HG03064 (cell line): ENCODE results near the gene EPHA6.

Experiments
- ATAC-seq: cut with Tn5 transposase; IDR thresholded peaks from one replicate; pipeline ENCODE4 v1.9.1; 2021; ENCODE audit warnings: low read depth; ENCODE audit not compliant: unreplicated experiment

The EPHA6 gene

DNA sequence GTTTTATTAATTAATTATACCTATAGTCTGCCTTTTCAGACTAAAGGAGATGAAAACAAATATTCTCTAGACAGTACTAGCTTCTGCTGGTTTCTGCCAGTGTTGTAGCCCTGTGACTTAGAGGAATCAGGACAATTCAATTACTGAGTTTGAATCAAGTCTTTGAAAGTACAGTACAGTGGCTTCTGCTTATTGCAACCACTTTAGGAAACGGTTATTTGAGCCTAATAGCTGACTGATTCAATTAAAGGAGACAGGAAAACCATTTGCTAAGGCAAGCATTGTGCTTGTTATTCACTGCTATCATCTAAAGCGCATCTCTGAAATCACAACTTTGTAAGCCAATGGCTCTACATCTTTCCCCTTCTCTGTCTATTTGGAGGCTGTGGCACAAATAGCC lies 860.1 kb downstream of the EPHA6 start:
- ATAC-seq = no peak

DNA sequence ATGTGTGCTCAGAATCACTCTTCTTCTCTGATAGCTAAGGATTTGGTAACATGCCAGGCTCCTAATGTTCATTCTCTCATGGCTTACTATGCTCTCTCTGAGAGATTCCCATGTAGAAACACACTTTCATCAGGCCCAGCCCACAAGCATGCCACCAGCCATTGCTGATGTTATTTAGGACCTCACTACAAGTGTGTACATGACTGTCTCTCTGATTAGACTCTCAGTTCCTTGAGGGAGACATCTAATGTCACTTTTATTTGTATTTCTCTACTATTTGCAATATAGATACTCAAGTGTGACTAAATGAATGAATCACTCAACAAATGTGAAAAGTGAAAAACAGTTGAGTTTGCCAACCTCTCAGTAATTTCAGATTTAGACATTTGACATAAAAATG lies 865.8 kb downstream of the EPHA6 start:
- ATAC-seq = no peak

DNA sequence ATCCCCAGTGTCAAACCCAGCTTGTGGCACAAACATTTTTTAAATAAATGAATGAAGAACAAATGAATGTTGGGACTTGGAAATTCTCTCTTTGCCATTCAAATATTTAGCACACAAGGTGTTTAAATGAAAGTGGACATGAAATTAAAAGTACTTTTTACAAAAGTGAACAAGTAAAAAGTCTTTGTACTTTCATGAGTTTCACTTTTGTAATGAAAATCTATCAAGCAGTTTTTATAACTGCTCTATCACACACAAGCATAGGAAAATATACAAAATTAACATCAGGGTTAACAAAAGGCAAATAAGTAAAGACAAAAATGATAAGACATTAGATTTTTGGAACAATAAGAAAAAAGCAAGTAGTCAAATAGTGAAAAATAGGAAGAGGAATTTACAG lies 866.3 kb downstream of the EPHA6 start:
- ATAC-seq = no peak

DNA sequence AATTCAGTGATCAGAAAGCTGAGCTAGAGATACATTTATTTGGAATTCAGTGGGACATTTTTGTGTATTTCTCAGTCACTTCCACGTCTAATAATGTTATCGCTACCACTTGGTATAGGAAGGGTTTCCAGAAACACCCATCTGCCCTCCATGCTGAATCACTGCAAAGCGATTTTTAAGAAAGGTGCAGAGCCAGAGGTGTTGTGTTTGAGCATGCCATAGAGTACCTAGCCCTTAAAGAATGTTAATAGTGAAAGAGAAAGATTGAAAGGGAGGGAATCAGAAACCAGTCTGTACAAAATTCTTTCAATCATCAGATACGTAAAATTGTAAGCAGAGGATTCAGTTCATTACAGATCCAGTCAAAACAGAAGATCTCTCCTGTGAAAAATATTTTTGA lies 870.1 kb downstream of the EPHA6 start:
- no peak for ATAC-seq

DNA sequence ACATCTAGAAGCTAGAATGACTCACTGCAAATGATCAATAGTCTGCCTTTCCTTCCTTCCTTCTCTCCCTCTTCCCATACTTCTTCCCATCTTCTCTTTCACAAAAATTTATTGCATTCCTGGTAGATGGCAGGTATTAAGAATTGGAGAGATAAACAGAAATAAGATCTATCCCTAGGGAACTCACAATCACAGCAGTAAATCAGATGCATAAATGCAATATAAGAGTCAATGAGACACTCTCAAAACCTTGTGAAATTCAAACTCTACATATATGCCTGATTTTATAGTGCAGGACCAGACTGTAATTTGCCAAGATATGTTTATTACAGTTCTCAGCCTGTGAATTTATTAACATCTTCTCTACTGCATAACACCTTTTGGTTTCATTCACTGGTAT lies 871.9 kb downstream of the EPHA6 start:
- ATAC-seq = no peak

DNA sequence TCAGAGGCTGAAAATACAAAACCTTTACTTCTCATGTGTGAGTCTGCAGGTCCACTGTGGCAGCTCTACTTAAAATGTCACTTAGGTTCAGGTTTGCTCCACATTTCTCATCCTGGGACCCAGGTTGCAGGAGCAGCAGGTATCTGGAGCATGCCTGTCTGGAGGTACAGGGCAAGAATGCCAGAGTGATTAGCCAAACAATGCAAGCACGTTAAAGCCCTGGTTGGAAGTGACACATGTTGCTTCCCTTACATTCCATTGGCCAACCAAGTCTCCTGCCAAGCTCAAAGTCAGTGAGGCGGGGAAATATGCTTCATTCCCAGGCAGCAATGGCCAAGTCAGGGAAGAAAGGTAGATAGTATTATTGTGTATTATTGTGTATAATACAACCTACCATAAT lies 873.3 kb downstream of the EPHA6 start:
- ATAC-seq = no peak

DNA sequence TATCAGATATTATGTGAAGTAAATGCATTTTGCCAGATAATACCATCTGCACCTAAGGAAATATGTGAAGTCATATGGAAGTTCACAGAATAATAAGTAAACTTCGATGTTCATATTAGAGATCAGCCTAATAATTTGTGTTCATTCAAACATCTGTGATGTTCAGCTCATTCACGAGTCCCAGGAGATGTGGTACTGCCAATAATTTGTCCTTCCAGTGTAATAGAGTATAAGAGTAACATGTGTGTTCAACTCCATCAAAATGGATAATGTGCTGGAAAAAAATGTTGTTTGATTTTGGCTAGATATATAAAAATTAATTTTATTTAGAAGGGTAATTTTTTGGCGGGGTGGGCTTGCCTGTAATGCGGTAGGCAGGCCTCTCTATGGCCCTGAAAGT lies 874.7 kb downstream of the EPHA6 start:
- ATAC-seq = no peak

DNA sequence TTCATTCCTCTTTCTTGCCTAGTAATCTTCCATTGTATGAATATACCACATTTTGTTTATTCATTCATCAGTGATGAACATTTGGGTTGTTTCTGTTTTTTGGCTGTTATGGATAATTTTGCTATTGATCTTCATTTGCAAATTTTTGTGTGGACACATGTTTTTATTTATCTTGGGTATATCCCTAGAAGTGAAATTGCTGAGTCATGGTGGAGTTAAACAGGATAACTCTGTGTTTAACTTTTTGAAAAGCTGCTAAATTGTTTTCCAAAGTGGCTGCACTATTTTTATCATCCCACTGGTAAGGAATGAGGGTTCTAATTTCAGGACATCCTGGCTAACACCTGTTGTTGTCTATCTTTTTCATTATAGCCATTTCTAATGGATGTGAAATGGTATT lies 875.6 kb downstream of the EPHA6 start:
- no peak for ATAC-seq

DNA sequence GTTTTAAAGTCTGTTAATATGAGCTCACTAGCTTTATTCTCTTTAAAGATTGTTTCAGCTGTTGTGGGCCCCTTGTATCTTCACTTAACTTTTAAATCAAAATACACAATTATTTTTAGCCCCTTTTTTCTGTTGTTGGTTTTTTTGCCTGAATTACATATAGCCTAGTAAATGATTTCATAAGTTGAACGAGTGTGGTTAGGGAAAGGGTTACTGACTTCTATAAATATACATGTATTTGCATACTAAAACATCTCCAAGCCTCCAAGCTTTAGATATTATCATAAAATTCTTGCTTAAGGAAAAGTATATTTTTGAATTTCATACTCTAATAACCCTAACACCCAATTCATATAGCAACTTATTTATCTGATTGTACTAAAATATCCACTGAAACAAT lies 877.0 kb downstream of the EPHA6 start:
- ATAC-seq = no peak

DNA sequence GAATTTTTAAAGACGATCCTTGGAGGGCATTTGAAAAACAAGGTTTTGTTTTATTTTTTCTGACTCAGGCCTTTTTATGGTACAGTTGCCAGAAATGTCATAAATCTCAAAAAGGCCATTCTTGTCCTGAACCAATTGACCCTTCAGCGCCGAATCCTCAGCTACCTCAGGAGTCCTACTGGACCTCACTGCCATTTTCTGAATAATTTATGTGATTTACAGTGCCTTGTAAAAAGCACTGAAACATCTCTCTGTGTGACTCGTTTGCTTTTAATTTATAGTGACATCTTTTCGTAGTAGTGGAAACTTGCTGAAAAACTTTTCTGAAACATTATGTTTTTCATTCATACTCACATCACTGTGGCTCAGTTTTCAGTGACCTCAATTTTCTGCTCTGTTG lies 878.0 kb downstream of the EPHA6 start:
- ATAC-seq = no peak

DNA sequence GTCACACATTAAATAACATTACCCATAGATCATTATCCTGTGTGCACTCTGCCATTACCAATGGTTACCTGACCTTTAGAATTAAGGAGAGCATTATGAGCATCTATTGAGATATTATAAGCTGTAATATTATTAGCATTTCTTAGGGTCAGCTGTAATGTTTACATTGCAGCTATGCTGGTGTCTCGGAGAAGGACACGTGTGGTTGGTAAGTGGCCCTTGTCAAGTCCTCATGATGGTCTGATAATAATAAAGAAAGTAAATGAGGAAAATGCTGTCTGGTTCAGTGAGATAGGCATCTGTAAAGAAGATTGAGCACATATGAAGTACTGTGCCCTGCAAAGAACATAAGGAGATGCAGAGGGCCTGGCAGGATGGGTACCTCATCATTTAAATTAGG lies 878.4 kb downstream of the EPHA6 start:
- ATAC-seq = no peak

DNA sequence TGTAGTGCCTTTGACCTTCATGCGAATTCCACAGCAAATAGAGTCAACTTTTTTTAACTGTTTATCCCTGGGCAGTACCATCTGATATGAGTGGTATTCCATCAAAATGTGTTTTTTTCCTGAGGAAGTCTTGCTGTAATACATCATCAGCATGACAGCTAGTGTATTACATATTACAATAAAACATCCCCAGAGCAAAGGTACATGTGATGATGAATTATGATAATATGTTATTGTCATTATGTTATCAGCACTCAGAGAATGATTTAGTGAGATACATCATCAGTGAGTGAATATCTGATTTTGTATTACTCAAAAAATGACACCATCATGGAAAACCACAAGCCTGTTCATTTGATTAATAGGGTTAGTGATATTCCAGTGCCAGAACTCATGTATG lies 880.5 kb downstream of the EPHA6 start:
- no peak for ATAC-seq

DNA sequence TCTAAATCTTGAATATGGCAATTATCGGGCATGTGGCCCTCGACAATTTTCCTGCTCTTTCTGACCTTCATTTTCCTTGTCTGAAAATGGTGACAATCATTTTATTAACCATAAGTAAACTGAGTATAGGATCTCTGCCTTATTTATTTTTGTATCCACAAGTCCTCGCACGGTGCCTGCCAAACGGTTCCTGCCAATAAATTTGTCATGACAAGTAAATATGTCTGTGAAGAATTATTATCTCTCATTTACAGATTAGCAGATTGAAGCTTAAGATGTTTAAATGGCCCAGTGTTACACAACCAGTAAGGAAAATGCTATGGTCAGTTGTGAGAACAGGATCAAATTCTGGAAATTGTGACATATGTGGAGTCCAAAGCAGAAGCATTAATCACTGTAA lies 884.3 kb downstream of the EPHA6 start:
- no peak for ATAC-seq

DNA sequence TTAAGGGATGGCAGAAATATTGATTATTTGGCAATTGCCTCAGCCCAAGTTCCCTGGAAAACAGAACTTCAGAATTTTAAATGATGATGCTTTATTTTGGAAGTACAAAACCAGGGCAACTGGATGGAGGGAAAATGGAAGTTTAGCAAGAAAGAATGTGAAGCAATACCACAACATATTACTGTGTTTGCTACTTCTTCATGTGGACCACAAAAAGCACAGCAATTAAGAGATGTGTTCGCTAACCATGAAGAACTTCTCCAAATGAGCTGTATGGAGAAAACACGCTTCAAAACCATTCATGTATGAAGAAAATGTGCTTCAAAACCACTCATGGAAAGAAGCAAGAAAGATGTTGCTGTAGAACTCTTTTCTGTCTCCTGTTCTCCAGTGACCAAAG lies 885.5 kb downstream of the EPHA6 start:
- no peak for ATAC-seq

DNA sequence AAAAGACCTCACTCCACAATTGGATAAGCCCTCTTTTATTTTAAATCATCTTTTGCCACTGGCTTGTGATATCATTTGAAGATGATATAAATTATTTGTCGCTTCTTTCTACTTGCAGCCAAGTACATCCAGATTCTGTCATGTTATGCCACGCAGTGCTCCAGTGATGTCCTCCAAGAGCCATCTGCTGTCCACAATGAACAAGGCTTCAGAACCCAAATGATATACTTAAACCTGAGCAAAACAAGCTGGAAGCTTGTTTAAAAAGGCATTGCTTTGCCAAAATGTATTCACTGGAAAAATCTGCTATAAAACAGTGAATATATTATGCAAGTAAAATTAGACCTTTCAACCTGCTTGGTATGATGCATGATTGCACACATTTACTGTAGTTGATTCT lies 891.4 kb downstream of the EPHA6 start:
- ATAC-seq = no peak

DNA sequence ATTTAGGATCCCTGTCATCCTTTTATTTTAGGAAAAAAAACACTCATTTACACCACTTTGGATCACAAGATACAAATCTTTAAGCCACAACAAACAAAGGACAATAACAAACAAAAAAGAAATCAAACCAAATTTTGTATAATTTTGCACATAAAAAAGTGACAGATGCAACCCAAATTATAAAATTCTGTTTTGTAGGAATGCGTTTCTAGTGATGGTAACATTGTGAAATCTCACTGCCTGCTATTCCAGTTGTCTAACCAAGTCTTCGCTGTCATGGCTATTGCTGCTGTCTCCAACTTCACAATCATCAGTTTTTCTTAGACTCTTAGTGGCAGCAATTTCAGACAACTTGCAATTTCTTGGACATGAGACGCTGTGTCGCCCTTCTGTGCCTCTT lies 891.8 kb downstream of the EPHA6 start:
- ATAC-seq = no peak

DNA sequence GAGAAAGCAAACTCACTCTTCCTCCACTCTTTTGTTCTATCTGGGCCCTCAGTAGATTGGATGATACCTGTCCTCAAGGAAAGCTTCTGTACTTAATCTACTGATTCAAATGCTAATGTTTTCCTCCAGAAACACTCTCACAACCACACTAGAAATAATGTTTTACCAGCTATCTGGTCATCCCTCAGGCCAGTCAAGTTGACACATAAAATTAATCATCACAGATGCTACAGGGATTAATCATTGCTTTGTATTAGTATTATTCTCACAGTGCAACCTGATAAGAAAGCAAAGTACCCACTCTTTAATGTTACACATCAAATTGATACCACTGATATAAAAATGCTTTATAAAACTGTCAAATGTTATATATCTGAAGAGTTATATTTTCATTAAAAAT lies 897.3 kb downstream of the EPHA6 start:
- ATAC-seq = no peak

DNA sequence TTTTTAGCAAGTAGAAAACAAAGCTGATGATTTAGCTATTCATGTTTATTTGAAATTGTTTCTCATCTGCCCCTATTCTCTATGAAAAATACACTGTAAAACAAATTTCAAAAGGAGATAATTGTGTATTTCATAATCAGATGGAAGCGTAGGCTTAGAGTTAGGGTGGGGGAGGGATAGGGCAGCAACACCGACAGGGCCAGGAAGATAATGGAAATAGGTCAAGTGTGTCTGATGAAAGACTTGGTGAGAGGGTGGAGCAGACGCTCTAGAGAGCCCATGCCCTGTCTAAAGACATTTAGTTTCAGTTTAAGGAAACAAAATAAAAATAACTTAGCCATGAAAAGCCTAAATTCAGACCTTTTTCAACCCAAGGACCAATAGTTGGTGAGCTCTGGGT lies 898.5 kb downstream of the EPHA6 start:
- ATAC-seq = no peak

DNA sequence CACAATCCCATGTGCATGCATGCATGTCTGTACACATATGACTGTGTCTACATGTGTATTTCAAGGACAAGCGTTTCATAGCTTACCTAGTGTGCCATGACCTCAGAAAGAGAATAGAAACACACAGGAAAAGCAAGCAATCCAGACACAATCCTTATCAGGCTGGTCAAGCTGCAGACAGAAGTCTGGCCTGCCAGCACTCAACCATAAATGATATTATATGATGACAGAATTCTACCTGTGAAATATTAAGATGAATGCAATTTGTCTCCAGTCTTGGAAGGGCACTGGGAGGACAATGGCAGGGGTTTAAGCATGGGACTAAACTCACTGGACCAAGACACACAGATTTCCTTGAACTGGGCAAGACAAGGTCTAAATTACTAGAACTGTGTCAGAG lies 899.2 kb downstream of the EPHA6 start:
- ATAC-seq = no peak

DNA sequence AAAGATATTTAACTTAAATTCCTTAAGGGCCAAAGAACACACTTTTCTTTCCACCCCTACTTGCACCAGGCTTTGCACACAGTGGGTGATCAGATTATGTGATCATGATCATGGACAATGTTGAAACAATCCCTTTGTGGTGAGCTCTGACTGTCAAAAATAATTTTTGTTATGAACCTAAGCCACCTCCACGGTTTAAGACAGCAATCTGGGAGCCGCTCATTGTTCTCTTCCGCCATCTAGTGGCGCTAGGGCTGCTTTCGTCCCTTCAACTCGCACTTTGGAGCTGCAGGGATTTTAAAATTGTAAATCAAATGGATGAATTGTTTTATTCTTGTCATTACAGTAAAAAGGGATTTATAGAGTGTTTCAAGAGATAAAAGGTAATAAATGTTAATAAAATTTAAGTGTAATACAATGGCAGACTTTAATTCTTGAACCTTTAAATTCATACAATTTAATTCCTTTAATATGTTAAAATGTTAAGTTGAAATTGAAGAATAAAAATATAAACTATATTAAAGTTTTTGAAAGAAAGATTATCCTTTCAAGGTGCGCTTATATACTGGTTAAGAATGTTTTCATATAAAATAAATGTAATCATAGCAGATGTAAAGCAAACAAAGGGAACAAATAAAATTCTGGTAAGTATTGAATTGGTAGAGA lies 904.9 kb downstream of the EPHA6 start:
- ATAC-seq = peak; percentile 73

DNA sequence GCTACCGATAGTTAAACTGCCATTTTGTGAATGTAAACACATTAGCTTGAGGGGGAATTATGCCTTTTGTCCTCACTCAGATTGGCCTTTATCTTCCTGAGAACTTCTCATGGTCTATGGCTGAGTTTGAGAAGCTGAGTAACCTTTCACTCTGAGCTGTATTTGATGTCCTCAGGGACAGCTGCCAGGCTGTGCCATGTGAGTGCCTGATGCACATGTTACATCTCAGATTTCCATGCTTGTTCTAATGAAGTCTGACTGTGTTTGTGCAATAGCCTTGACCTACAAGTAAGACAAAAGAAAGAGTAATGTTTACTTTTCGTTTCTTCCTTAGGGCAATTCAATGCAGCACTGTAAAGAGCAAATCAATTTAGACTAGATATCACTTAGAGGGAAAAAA lies 906.0 kb downstream of the EPHA6 start:
- no peak for ATAC-seq

DNA sequence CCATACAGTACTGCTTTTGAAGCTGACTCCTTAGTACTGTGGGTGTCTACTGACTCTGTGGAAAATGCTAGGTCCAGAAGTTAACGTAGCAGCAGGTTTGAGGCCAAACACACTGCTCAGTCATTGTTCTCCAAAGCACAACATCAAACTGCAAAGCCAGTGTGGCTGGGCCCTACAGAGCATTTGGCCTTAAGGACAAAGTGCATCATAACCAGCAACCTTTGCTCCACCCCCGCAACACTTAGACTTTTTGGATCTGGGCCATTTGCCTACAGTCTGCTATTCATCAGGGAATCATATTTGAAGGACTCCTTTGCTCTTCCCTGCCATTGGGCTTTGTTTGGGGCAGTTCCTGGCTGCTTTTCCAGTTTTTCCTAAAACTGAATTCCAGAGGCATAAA lies 907.1 kb downstream of the EPHA6 start:
- no peak for ATAC-seq

DNA sequence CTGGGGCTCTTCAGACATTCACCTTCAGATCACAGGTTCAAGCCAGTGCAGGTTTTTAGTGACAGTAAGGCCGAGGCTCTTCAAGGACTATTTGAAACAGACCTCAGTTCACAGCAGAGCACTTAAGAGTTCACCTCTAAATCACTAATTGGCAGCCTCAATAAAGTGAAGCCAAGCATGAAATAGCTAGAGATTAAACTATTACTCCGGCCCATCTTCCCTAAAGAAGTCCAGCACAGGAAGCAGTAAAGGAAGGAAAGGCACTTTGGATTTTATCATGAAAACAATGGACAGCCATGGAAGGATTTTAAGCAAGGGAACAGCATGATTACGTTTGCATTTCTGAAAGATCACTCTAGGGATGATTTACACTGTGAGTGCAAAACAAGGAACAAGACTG lies 922.5 kb downstream of the EPHA6 start:
- no peak for ATAC-seq
